ENCODE results near the gene JUNB. TPM values are rescaled to one million over a fixed set of nuclear protein-coding genes. Genes with fewer than 3 reads are reported as not detected.

Gene JUNB
- total and polyA plus RNA-seq, 2 of the 13 experiments (the other 11 are each of a cell fraction or from before 2014, with no cell fraction given), result 7.7 to 8.2 TPM

- peak; percentile 69; the same call in 1 of the 2 replicates for TF ChIP-seq ZNF205 (CRISPR knock-in tag; IDR thresholded peaks at IDR 0.05)
- 0 out of 2 replicates have a peak, but pooled peaks have one; percentile 33 for TF ChIP-seq DNMT3B (CRISPR knock-in tag; conservative IDR thresholded peaks at IDR 0.05)
- 0 out of 2 replicates have a peak, but pooled peaks have one; percentile 68 for TF ChIP-seq ZNF101 (CRISPR knock-in tag; IDR thresholded peaks at IDR 0.05; ENCODE audit: borderline replicate concordance, low read depth)
- no peak for TF ChIP-seq TAF15 (IDR thresholded peaks at IDR 0.05; ENCODE audit: low read depth, low read length, poor library complexity, severe bottlenecking)
- no peak for TF ChIP-seq HNF4G (IDR thresholded peaks at IDR 0.05; ENCODE audit: borderline replicate concordance, low read depth, low read length)
- no peak for TF ChIP-seq HNF4G (CRISPR knock-in tag; IDR thresholded peaks at IDR 0.05; ENCODE audit: borderline replicate concordance, low read depth)
- TF ChIP-seq, protein P1, sequence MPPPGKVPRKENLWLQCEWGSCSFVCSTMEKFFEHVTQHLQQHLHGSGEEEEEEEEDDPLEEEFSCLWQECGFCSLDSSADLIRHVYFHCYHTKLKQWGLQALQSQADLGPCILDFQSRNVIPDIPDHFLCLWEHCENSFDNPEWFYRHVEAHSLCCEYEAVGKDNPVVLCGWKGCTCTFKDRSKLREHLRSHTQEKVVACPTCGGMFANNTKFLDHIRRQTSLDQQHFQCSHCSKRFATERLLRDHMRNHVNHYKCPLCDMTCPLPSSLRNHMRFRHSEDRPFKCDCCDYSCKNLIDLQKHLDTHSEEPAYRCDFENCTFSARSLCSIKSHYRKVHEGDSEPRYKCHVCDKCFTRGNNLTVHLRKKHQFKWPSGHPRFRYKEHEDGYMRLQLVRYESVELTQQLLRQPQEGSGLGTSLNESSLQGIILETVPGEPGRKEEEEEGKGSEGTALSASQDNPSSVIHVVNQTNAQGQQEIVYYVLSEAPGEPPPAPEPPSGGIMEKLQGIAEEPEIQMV (CRISPR knock-in tag; IDR thresholded peaks at IDR 0.05; ENCODE audit: low read depth), result 0 out of 2 replicates have a peak, but pooled peaks have one; percentile 30
- TF ChIP-seq AHR (CRISPR knock-in tag; IDR thresholded peaks at IDR 0.05), result no peak
- no peak for TF ChIP-seq TCF7 (IDR thresholded peaks at IDR 0.05; ENCODE audit: low read depth)
- no peak for TF ChIP-seq ZNF775 (CRISPR knock-in tag; IDR thresholded peaks at IDR 0.05; ENCODE audit: borderline replicate concordance)
- TF ChIP-seq KDM3A (CRISPR knock-in tag; IDR thresholded peaks at IDR 0.05; ENCODE audit: low read depth), result peak; percentile 60; the same call in 1 of the 2 replicates
- TF ChIP-seq ZNF282 (IDR thresholded peaks at IDR 0.05; ENCODE audit: partially characterized antibody), result no peak
- TF ChIP-seq ATF7-NPFF (CRISPR knock-in tag; IDR thresholded peaks at IDR 0.05; ENCODE audit: low read depth), result peak; percentile 77; the same call in 1 of the 2 replicates
- TF ChIP-seq, protein P2, sequence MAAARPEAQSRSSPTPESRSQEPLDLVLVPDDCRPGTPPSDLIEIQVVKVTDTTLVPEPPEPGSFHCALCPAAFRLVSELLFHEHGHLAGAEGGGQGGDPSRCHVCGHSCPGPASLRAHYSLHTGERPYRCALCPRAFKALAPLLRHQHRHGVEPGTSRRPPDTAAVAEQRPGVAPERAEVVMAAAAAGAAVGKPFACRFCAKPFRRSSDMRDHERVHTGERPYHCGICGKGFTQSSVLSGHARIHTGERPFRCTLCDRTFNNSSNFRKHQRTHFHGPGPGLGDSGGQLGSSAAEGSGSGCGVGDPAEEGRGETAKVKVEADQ (CRISPR knock-in tag; IDR thresholded peaks at IDR 0.05; ENCODE audit: borderline replicate concordance), result peak; percentile 97
- TF ChIP-seq, protein P3, sequence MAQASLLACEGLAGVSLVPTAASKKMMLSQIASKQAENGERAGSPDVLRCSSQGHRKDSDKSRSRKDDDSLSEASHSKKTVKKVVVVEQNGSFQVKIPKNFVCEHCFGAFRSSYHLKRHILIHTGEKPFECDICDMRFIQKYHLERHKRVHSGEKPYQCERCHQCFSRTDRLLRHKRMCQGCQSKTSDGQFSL (CRISPR knock-in tag; IDR thresholded peaks at IDR 0.05), result no peak
- no peak for TF ChIP-seq MATR3 (CRISPR knock-in tag; IDR thresholded peaks at IDR 0.05)
- TF ChIP-seq IRF2 (CRISPR knock-in tag; IDR thresholded peaks at IDR 0.05), result peak; percentile 88
- TF ChIP-seq, protein P4, sequence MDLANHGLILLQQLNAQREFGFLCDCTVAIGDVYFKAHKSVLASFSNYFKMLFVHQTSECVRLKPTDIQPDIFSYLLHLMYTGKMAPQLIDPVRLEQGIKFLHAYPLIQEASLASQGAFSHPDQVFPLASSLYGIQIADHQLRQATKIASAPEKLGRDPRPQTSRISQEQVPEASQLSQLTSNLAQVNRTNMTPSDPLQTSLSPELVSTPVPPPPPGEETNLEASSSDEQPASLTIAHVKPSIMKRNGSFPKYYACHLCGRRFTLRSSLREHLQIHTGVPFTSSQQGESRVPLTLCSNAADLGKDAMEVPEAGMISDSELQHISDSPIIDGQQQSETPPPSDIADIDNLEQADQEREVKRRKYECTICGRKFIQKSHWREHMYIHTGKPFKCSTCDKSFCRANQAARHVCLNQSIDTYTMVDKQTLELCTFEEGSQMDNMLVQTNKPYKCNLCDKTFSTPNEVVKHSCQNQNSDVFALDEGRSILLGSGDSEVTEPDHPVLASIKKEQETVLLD (CRISPR knock-in tag; IDR thresholded peaks at IDR 0.05; ENCODE audit: low read depth), result peak; percentile 74; the same call in 1 of the 2 replicates
- TF ChIP-seq, protein P5, sequence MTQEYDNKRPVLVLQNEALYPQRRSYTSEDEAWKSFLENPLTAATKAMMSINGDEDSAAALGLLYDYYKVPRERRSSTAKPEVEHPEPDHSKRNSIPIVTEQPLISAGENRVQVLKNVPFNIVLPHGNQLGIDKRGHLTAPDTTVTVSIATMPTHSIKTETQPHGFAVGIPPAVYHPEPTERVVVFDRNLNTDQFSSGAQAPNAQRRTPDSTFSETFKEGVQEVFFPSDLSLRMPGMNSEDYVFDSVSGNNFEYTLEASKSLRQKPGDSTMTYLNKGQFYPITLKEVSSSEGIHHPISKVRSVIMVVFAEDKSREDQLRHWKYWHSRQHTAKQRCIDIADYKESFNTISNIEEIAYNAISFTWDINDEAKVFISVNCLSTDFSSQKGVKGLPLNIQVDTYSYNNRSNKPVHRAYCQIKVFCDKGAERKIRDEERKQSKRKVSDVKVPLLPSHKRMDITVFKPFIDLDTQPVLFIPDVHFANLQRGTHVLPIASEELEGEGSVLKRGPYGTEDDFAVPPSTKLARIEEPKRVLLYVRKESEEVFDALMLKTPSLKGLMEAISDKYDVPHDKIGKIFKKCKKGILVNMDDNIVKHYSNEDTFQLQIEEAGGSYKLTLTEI (CRISPR knock-in tag; conservative IDR thresholded peaks at IDR 0.05), result no peak
- no peak for TF ChIP-seq NFE2L2 (IDR thresholded peaks at IDR 0.05; ENCODE audit: low read length)
These were observed 15.2 kb downstream of the JUNB start, which contains the start of gene RNASEH2A (continued) for GRCh38 chr19:12806242-12807081.

All from HepG2 (cell line).